GM12878 (cell line): ENCODE measurements around the gene ADAMTS6. TPM values are rescaled to one million over a fixed set of nuclear protein-coding genes. Genes with fewer than 3 reads are reported as not detected.
A peak's percentile ranks its signal among the peaks of the same experiment; 100 is the strongest.

ENCODE experiments used
- ATAC-seq: fragments of 200-7000 bp; cut with Tn5 transposase; 3 replicates; pipeline ENCODE4 v1.9.1; 2020; ENCODE audit warnings: mild to moderate bottlenecking, moderate library complexity
- BruUV-seq: library from RNA; stranded (reverse); fragments of 400-500 nt; replicated peaks from 2 replicates; lab custom pipeline; 2021; lab: Mats Ljungman, UMichigan
- CTCF ChIA-PET: fragments of 300-600 bp; sonication (Branson Sonifier 250); formaldehyde crosslinking; extraction: SDS; loops from one replicate; lab custom pipeline; 2021; ENCODE audit warnings: inconsistent platforms; lab: Yijun Ruan, JAX
- POLR2A ChIA-PET: fragments of 350-600 bp; formaldehyde crosslinking; extraction: SDS; loops from one replicate; lab custom pipeline; 2021; ENCODE audit warnings: inconsistent platforms; lab: Charles Lee
- RAD21 ChIA-PET: fragments of 300-600 bp; sonication (Branson Sonifier 250); formaldehyde crosslinking; loops from one replicate; lab custom pipeline; 2023; ENCODE audit warnings: antibody characterized with exemption; ENCODE audit not compliant: unreplicated experiment; lab: Charles Lee
- SMC1A ChIA-PET: fragments of 300-600 bp; sonication (Branson Sonifier 250); formaldehyde crosslinking; loops from one replicate; lab custom pipeline; 2023; ENCODE audit not compliant: unreplicated experiment, uncharacterized antibody; lab: Charles Lee
- DNase-seq: peaks from one replicate; pipeline ENCODE4 v3.0.0-alpha.2; 2011; ENCODE audit warnings: low read depth, low spot score
- FAIRE-seq: peaks from 3 replicates; lab custom pipeline; 2011; peaks lifted over from hg19 to GRCh38; lab: Jason Lieb, UNC
- H2AFZ ChIP-seq: 2 replicates; pipeline ENCODE4 v1.6.0; 2011; ENCODE audit warnings: low read depth, low read length, control low read depth; ENCODE audit not compliant: control insufficient read depth
- H3K27ac ChIP-seq: 2 replicates; pipeline ENCODE4 v1.5.1; 2011; ENCODE audit warnings: control low read depth; ENCODE audit not compliant: control insufficient read depth, insufficient read depth
- H3K27me3 ChIP-seq, 2 experiments: replicated peaks in 1 of 2; 2 replicates each; pipeline versions ENCODE4 v1.6.0 to v1.6.1; 2011; ENCODE audit warnings: low read length in 1 of 2; ENCODE audit not compliant: control insufficient read depth in 2 of 2, insufficient read depth in 2 of 2
- H3K36me3 ChIP-seq, 2 experiments: 2 replicates each; pipeline ENCODE4 v1.5.1; 2011; ENCODE audit warnings: low read length in 1 of 2; ENCODE audit not compliant: control insufficient read depth in 2 of 2, insufficient read depth in 2 of 2
- H3K4me1 ChIP-seq: 2 replicates; pipeline ENCODE4 v1.6.1; 2011; ENCODE audit warnings: mild to moderate bottlenecking, low read length, moderate library complexity, mixed read lengths; ENCODE audit not compliant: control insufficient read depth, insufficient read depth
- H3K4me2 ChIP-seq: 2 replicates; pipeline ENCODE4 v1.6.0; 2011; ENCODE audit warnings: control low read depth; ENCODE audit not compliant: control insufficient read depth, insufficient read depth
- H3K4me3 ChIP-seq: fragments of 200-600 bp; sonication (generic); 2 replicates; pipeline ENCODE4 v1.5.1; 2016
- H3K79me2 ChIP-seq: 2 replicates; pipeline ENCODE4 v1.6.0; 2011; ENCODE audit warnings: low read length; ENCODE audit not compliant: control insufficient read depth, insufficient read depth
- H3K9ac ChIP-seq: 2 replicates; pipeline ENCODE4 v1.8.0; 2011; ENCODE audit warnings: low read length, control low read depth, mixed read lengths; ENCODE audit not compliant: control insufficient read depth, insufficient read depth
- H3K9me3 ChIP-seq: replicated peaks from 3 replicates; pipeline ENCODE4 v1.5.1; 2011; ENCODE audit warnings: mild to moderate bottlenecking, low read length; ENCODE audit not compliant: control insufficient read depth, insufficient read depth
- H4K20me1 ChIP-seq: 2 replicates; pipeline ENCODE4 v1.6.0; 2011; ENCODE audit not compliant: control insufficient read depth, insufficient read depth
- CEBPZ ChIP-seq: fragments of 150-350 bp; IDR thresholded peaks from 2 replicates; pipeline ENCODE4 v1.6.1; 2016; ENCODE audit warnings: low read depth, low read length
- HDAC2 ChIP-seq: fragments of 200-600 bp; sonication (generic); IDR thresholded peaks from 2 replicates; pipeline ENCODE4 v1.6.1; 2017
- HDGF ChIP-seq: fragments of 450-650 bp; IDR thresholded peaks from 2 replicates; pipeline ENCODE4 v1.6.1; 2016; ENCODE audit warnings: antibody characterized with exemption
- MTA2 ChIP-seq: fragments of 450-650 bp; IDR thresholded peaks from 2 replicates; pipeline ENCODE4 v1.6.1; 2016; ENCODE audit warnings: low read depth, mild to moderate bottlenecking, moderate library complexity
- PAX8 ChIP-seq: fragments of 450-650 bp; IDR thresholded peaks from 2 replicates; pipeline ENCODE4 v1.6.1; 2017; ENCODE audit warnings: mild to moderate bottlenecking, moderate library complexity
- SPI1 ChIP-seq: IDR thresholded peaks from 2 replicates; pipeline ENCODE4 v1.6.1; 2011; ENCODE audit warnings: low read depth, mild to moderate bottlenecking, low read length, moderate library complexity, borderline replicate concordance; ENCODE audit not compliant: insufficient read depth
- SREBF2 ChIP-seq: IDR thresholded peaks from 2 replicates; pipeline ENCODE4 v1.6.1; 2012; ENCODE audit warnings: mild to moderate bottlenecking, low read length
- YBX1 ChIP-seq: fragments of 450-650 bp; IDR thresholded peaks from 2 replicates; pipeline ENCODE4 v1.6.1; 2016; ENCODE audit warnings: antibody characterized with exemption
- ZNF384 ChIP-seq: IDR thresholded peaks from 2 replicates; pipeline ENCODE4 v1.6.1; 2012; ENCODE audit warnings: low read depth, mild to moderate bottlenecking, low read length, improper control_type of control experiment, borderline replicate concordance
- WGBS: methylation state at CpG from one replicate; pipeline ENCODE4 v1.1.6; 2016; ENCODE audit warnings: low lambda C conversion rate; ENCODE audit not compliant: insufficient replicate concordance, insufficient coverage; ENCODE audit errors: missing lambda C conversion rate; 5-methylcytosine and 5-hydroxymethylcytosine counted together
- in situ Hi-C: fragments of 300-500 bp; cut with MboI; formaldehyde crosslinking; loops from 9 replicates; pipeline ENCODE4 v1.14.3; 2018; ENCODE audit warnings: mixed read lengths
- intact Hi-C: fragments of 100-400 bp; cut with micrococcal nuclease; formaldehyde crosslinking; loops from one replicate; pipeline ENCODE4 v1.14.2; 2022; ENCODE audit not compliant: unreplicated experiment
- polyA plus RNA-seq, 11 experiments: library from polyadenylated mRNA; depleted of rRNA in 4 of 11; unstranded in 6 of 11; stranded (reverse) in 5 of 11; fragments of >200 nt; fragmentation: Nextera tagmentation in 4 of 11; fragmentation: Illumina TruSeq in 1 of 11; extraction: Ambion mirVana in 4 of 11; extraction: Trizol in 1 of 11; gene quantifications; 1 replicate in 1 of 11; 2 replicates in 10 of 11; pipeline versions ENCODE4 v1.2.1 to v1.2.3, GENCODE V29; 2011 to 2016; ENCODE audit warnings: inconsistent platforms in 2 of 11, missing spikeins in 2 of 11, low read depth in 1 of 11
- total RNA-seq, 4 experiments: library from RNA; depleted of rRNA in 3 of 4; stranded (reverse); fragments of >200 nt in 3 of 4; fragmentation: Illumina TruSeq in 1 of 4; extraction: Trizol in 1 of 4; gene quantifications; 2 replicates each; pipeline versions ENCODE4 v1.2.1 to v1.2.3, GENCODE V29; 2013 to 2021

Gene ADAMTS6
- total and polyA plus RNA-seq, 10 of the 15 experiments (the other 5 are each of a cell fraction or from before 2014, with no cell fraction given), result 1.1 to 12.3 (median 6.5) TPM

- Histone ChIP-seq H3K4me1 (peaks cover 4% of the 10 kb centered on the region; the same call in 1 of the 2 replicates), H3K4me3 (peak overlapping the region; percentile 79), H4K20me1 (no peaks in the 10 kb centered on the region), H3K27ac (no peak overlapping the region), H3K4me2 (peak overlapping the region; percentile 99), H2AFZ (peak overlapping the region; percentile 98; the same call in 1 of the 2 replicates), H3K27me3 (no peaks in the 10 kb centered on the region), H3K9me3 (no peaks in the 10 kb centered on the region), H3K36me3 (no peaks in the 10 kb centered on the region), H3K9ac (no peak overlapping the region), H3K79me2 (peaks cover 1% of the 10 kb centered on the region; the same call in 1 of the 2 replicates)
- intact Hi-C loops (no loop called here), in situ Hi-C loops (no loop called here)
- ChIA-PET POLR2A (interaction anchor here (1.7 kb wide), 1 partner anchor 411 kb away, joined by 4 read pairs; no protein-coding TSS in a partner anchor), SMC1A (interaction anchor here (0.9 to 7.1 kb wide), 15 partner anchors 19 to 666 kb away, joined by 3 to 154 read pairs (median 4); no protein-coding TSS in a partner anchor), RAD21 (interaction anchor here (1.1 to 7.7 kb wide), 9 partner anchors 17 to 668 kb away, joined by 3 to 104 read pairs (median 5); no protein-coding TSS in a partner anchor), CTCF (interaction anchor here (0.8 to 7.7 kb wide), 8 partner anchors 13 to 669 kb away, joined by 3 to 192 read pairs (median 4); no protein-coding TSS in a partner anchor)
- no TSS peak for BruUV-seq
- WGBS, result 52% methylated on average over 1 of the region's 1 CpG
- FAIRE-seq (no peak), DNase-seq (no peak), ATAC-seq (no peak)
- TF ChIP-seq PAX8 (0 out of 2 replicates have a peak, but pooled peaks have one; percentile 43), SPI1 (peak; percentile 80), HDGF (no peak)
Observed at GRCh38 chr5:65479527-65479926, 2.2 kb downstream of the ADAMTS6 start.

- Histone ChIP-seq H3K9me3 (no peaks in the 10 kb centered on the region), H4K20me1 (no peaks in the 10 kb centered on the region), H3K79me2 (peaks cover 1% of the 10 kb centered on the region; the same call in 1 of the 2 replicates), H3K4me1 (peaks cover 3% of the 10 kb centered on the region; the same call in 1 of the 2 replicates), H2AFZ (no peak overlapping the region), H3K9ac (no peak overlapping the region), H3K4me3 (no peak overlapping the region), H3K4me2 (no peak overlapping the region), H3K27me3 (no peaks in the 10 kb centered on the region), H3K27ac (no peak overlapping the region), H3K36me3 (no peaks in the 10 kb centered on the region)
- POLR2A ChIA-PET, result no interaction called here
- in situ Hi-C loops, result no loop called here
- ATAC-seq (no peak), DNase-seq (no peak), FAIRE-seq (no peak)
- 100% methylated on average over 1 of the region's 1 CpG for WGBS
- CTCF ChIA-PET, result interaction anchor here (1.2 to 7.7 kb wide), 4 partner anchors 11 to 667 kb away, joined by 4 to 192 read pairs (median 4); no protein-coding TSS in a partner anchor
- SMC1A ChIA-PET, result interaction anchor here (1.0 to 7.1 kb wide), 10 partner anchors 18 to 665 kb away, joined by 3 to 154 read pairs (median 6); no protein-coding TSS in a partner anchor
- RAD21 ChIA-PET, result interaction anchor here (1.1 to 7.7 kb wide), 6 partner anchors 16 to 667 kb away, joined by 3 to 102 read pairs (median 4); no protein-coding TSS in a partner anchor
- BruUV-seq, result no TSS peak
- intact Hi-C loops, result no loop called here
- TF ChIP-seq SREBF2 (no peak), HDAC2 (no peak), YBX1 (no peak), MTA2 (no peak), ZNF384 (no peak), CEBPZ (no peak)
Observed at GRCh38 chr5:65478336-65478735, 3.4 kb downstream of the ADAMTS6 start.
